ENCODE data around the gene ANKRD44.

The ANKRD44 gene

GRCh38 chr2:197236159-197236558, 74.4 kb downstream of the ANKRD44 start:
- no peak for DNase-seq

- DNase-seq: no peak
These were observed 74.9 kb downstream of the ANKRD44 start for GRCh38 chr2:197235711-197236110.

- no peak for DNase-seq
These were observed 75.8 kb downstream of the ANKRD44 start for GRCh38 chr2:197234671-197235191.

GRCh38 chr2:197233473-197233872, 77.1 kb downstream of the ANKRD44 start:
- no peak for DNase-seq

GRCh38 chr2:197232010-197232409, 78.6 kb downstream of the ANKRD44 start:
- peak; percentile 33 for DNase-seq

GRCh38 chr2:197229509-197230443, 80.8 kb downstream of the ANKRD44 start:
- DNase-seq: no peak

- no peak for DNase-seq
These were observed 87.1 kb downstream of the ANKRD44 start for GRCh38 chr2:197223451-197223850.

- no peak for DNase-seq
These were observed 90.9 kb downstream of the ANKRD44 start for GRCh38 chr2:197219636-197220035.

GRCh38 chr2:197217541-197217940, 93.0 kb downstream of the ANKRD44 start:
- no peak for DNase-seq

- peak; percentile 42 for DNase-seq
These were observed 94.1 kb downstream of the ANKRD44 start for GRCh38 chr2:197216361-197216979.

- DNase-seq: no peak
These were observed 94.7 kb downstream of the ANKRD44 start for GRCh38 chr2:197215748-197216360.

GRCh38 chr2:197212344-197213262, 98.0 kb downstream of the ANKRD44 start:
- peak; percentile 64 for DNase-seq

- peak; percentile 59 for DNase-seq
These were observed 98.7 kb downstream of the ANKRD44 start for GRCh38 chr2:197211881-197212342.

- no peak for DNase-seq
These were observed 100.2 kb downstream of the ANKRD44 start for GRCh38 chr2:197210430-197210829.

GRCh38 chr2:197209742-197210408, 100.7 kb downstream of the ANKRD44 start:
- DNase-seq: peak; percentile 57

- no peak for DNase-seq
These were observed 101.3 kb downstream of the ANKRD44 start for GRCh38 chr2:197209246-197209645.

GRCh38 chr2:197208841-197209240, 101.7 kb downstream of the ANKRD44 start:
- DNase-seq: no peak

GRCh38 chr2:197208024-197208423, 102.6 kb downstream of the ANKRD44 start:
- peak; percentile 48 for DNase-seq

GRCh38 chr2:197207598-197207997, 103.0 kb downstream of the ANKRD44 start:
- no peak for DNase-seq

- DNase-seq: no peak
These were observed 103.5 kb downstream of the ANKRD44 start for GRCh38 chr2:197207106-197207505.

- DNase-seq: peak; percentile 83
These were observed 104.9 kb downstream of the ANKRD44 start for GRCh38 chr2:197205585-197206215.
